Measurements from ENCODE around the gene TMC5.
A peak's percentile ranks its signal among the peaks of the same experiment; 100 is the strongest.

TMC5 gene

DNA sequence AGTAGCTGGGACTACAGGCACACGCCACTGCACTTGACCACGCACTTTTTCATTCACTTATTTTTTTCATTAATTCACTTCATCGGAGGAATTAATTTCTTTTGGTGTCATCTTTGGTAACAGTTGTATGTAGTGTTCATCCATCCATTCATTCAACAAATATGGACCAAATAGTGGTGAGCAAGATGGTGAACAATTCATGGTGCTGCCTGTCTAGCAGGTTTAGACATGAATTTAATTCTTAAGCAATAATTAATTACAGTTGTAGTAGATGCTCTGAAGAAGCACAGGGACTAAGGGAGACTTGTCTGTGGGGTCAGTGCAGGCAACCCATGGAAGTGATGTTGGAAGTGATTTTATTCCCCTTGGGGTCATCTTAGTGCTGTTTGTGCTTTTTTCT, 81.8 kb downstream of the TMC5 start:
- Histone ChIP-seq H3K9ac (ENCODE audit: insufficient read length) (no peak overlapping the region), H3K9me3 (ENCODE audit: low read depth, low read length) (no peaks in the 10 kb centered on the region), H3K27ac (no peak overlapping the region), H3K4me3 (no peak overlapping the region), H3K36me3 (ENCODE audit: insufficient read depth, low read length) (peaks cover 28% of the 10 kb centered on the region; the same call in 1 of the 2 replicates)
- no peak for TF ChIP-seq FOXP2 (optimal IDR thresholded peaks at IDR 0.05; ENCODE audit: control extremely low read depth, extremely low read length, insufficient read depth)
- TF ChIP-seq POLR2AphosphoS5 (IDR thresholded peaks at IDR 0.05; ENCODE audit: borderline replicate concordance, low read depth, low read length): no peak
- TF ChIP-seq EZH2 (IDR thresholded peaks at IDR 0.05): no peak
- no peak for DNase-seq (ENCODE audit: low read depth, low spot score)

DNA sequence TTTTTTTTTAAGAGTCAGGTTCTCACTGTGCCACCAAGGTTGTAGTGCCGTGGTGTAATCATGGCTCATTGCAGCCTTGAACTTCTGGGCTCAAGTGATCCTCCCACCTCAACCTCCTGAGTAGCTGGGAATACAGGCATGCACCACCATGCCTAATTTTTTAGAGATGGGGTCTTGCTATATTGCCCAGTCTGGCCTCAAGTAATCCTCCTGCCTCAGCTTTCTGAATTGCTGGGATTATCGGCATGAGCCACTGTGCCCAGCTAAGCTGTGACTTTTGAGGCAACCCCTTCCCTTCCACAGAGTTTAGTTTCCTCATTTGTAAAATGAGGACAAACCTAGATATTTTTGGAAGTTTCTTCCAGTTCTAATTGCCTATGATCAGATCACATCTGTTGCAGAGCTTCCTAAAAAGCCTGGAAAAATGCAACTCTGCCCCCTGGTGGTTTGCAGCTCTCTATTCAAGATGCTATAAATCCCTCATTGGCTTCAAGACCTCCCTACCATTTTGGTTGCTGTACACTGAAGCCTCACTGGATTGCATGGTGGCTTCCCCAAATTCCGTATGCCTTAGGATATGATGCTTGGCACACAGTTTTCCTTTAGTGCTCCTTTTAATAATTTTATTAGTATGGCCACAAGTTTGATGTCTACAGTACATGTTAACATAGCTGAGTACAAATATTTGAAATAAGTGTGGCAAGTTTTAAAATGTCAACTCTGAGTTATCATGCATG, 84.9 kb downstream of the TMC5 start:
- Histone ChIP-seq H3K4me3 (no peak overlapping the region), H3K27ac (no peak overlapping the region), H3K36me3 (ENCODE audit: insufficient read depth, low read length) (peaks cover 33% of the 10 kb centered on the region; the same call in 1 of the 2 replicates), H3K9ac (ENCODE audit: insufficient read length) (no peak overlapping the region), H3K9me3 (ENCODE audit: low read depth, low read length) (no peaks in the 10 kb centered on the region)
- no peak for TF ChIP-seq EZH2 (IDR thresholded peaks at IDR 0.05)
- no peak for TF ChIP-seq POLR2AphosphoS5 (IDR thresholded peaks at IDR 0.05; ENCODE audit: borderline replicate concordance, low read depth, low read length)
- no peak for TF ChIP-seq FOXP2 (optimal IDR thresholded peaks at IDR 0.05; ENCODE audit: control extremely low read depth, extremely low read length, insufficient read depth)
- DNase-seq (ENCODE audit: low read depth, low spot score): peak; percentile 73

- DNase-seq (ENCODE audit: low read depth, low spot score): no peak
- Histone ChIP-seq H3K9me3 (ENCODE audit: low read depth, low read length) (no peaks in the 10 kb centered on the region), H3K4me3 (no peak overlapping the region), H3K9ac (ENCODE audit: insufficient read length) (no peak overlapping the region), H3K27ac (no peak overlapping the region), H3K36me3 (ENCODE audit: insufficient read depth, low read length) (peaks cover 33% of the 10 kb centered on the region; the same call in 1 of the 2 replicates)
- no peak for TF ChIP-seq FOXP2 (optimal IDR thresholded peaks at IDR 0.05; ENCODE audit: control extremely low read depth, extremely low read length, insufficient read depth)
These were observed 85.9 kb downstream of the TMC5 start for GRCh38 chr16:19503461-19504075.

DNA sequence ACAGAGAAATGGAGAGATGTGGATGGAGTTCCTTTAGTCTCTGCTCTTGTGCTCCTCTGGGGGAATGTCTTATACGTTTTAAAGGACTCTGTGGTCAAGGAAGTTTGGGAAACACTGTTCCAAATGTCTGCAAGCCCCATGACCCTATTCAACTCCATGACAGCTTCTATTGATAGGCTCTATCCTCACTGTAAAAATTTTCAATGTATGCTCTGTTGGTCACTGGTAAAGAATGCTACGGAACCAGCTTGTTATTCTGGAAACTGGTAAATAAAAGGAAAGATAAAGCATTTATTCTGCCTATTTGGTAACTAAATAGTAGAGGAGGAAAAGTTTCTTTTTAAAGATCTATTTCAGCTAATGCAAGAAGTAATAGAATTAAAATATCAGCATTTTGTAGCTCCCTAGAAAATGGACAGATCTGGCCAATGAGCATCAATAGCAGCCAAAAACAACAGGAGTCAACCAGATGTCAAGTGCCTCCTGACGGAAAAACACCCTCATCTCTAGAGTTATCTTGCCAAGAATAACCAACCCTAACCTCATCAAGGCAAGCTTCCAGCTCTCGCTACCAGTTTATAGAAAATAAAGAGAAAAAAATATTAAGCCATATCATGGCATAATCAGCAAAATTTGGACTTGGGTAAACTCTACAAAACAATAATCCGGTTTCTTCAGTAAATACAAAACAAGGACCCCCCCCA, 88.1 kb downstream of the TMC5 start:
- no peak overlapping the region for H3K27ac ChIP-seq
- no peak overlapping the region for H3K4me3 ChIP-seq
- peaks cover 33% of the 10 kb centered on the region; the same call in 1 of the 2 replicates for H3K36me3 ChIP-seq (ENCODE audit: insufficient read depth, low read length)
- TF ChIP-seq EZH2 (IDR thresholded peaks at IDR 0.05): no peak
- TF ChIP-seq FOXP2 (optimal IDR thresholded peaks at IDR 0.05; ENCODE audit: control extremely low read depth, extremely low read length, insufficient read depth): no peak
- TF ChIP-seq POLR2AphosphoS5 (IDR thresholded peaks at IDR 0.05; ENCODE audit: borderline replicate concordance, low read depth, low read length): no peak
- H3K9ac ChIP-seq (ENCODE audit: insufficient read length): no peak overlapping the region
- DNase-seq (ENCODE audit: low read depth, low spot score): no peak
- H3K9me3 ChIP-seq (ENCODE audit: low read depth, low read length): no peaks in the 10 kb centered on the region

DNA sequence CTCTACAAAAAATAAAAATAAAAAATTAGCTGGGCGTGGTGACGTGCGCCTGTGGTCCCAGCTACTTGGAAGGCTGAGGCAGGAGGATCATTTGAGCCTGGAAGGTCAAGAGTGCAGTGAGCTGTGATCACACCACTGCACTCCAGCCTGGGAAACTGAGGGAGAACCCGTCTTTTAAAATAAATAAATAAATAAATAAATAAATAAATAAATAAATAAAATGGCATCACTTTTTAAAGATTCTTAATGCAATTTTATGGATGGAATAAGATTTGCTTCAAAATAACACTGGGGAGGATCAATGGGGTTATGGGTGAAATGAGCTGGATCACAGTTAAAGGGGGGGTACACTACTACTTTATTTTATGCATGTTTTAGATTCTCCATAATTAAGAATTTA, 89.3 kb downstream of the TMC5 start:
- peaks cover 27% of the 10 kb centered on the region; the same call in 1 of the 2 replicates for H3K36me3 ChIP-seq (ENCODE audit: insufficient read depth, low read length)

GRCh38 chr16:19507867-19508266, 90.2 kb downstream of the TMC5 start:
- Histone ChIP-seq H3K9me3 (ENCODE audit: low read depth, low read length) (no peaks in the 10 kb centered on the region), H3K9ac (ENCODE audit: insufficient read length) (no peak overlapping the region), H3K27ac (no peak overlapping the region), H3K36me3 (ENCODE audit: insufficient read depth, low read length) (peaks cover 26% of the 10 kb centered on the region), H3K4me3 (no peak overlapping the region)
- no peak for DNase-seq (ENCODE audit: low read depth, low spot score)
- TF ChIP-seq EZH2 (IDR thresholded peaks at IDR 0.05) (no peak), POLR2AphosphoS5 (IDR thresholded peaks at IDR 0.05; ENCODE audit: borderline replicate concordance, low read depth, low read length) (no peak), FOXP2 (optimal IDR thresholded peaks at IDR 0.05; ENCODE audit: control extremely low read depth, extremely low read length, insufficient read depth) (no peak)

More for the DNA sequence above, 89.3 kb downstream of the TMC5 start:
- no peak for DNase-seq (ENCODE audit: low read depth, low spot score)
- Histone ChIP-seq H3K9ac (ENCODE audit: insufficient read length) (no peak overlapping the region), H3K4me3 (no peak overlapping the region), H3K9me3 (ENCODE audit: low read depth, low read length) (no peaks in the 10 kb centered on the region), H3K27ac (no peak overlapping the region)
- no peak for TF ChIP-seq EZH2 (IDR thresholded peaks at IDR 0.05)
- no peak for TF ChIP-seq POLR2AphosphoS5 (IDR thresholded peaks at IDR 0.05; ENCODE audit: borderline replicate concordance, low read depth, low read length)
- no peak for TF ChIP-seq FOXP2 (optimal IDR thresholded peaks at IDR 0.05; ENCODE audit: control extremely low read depth, extremely low read length, insufficient read depth)

DNA sequence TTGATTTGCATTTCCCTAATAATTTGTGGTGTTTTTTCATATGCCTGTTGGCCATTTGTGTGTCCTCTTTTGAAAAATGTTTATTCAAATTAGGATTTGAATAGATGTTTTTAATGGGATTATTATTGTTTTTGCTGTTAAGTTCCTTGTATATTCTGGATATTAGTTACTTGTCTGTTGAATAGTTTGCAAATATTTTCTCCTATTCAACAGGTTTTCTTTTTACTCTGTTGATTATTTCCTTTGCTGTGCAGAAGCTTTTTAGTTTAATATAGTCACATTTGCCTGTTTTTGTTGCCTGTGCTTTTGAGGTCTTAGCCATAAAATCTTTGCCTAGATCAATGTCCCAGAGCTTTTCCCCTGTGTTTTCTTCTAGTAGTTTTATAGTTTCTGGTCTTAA, 94.6 kb downstream of the TMC5 start:
- no peak for TF ChIP-seq EZH2 (IDR thresholded peaks at IDR 0.05)
- TF ChIP-seq POLR2AphosphoS5 (IDR thresholded peaks at IDR 0.05; ENCODE audit: borderline replicate concordance, low read depth, low read length): no peak
- TF ChIP-seq FOXP2 (optimal IDR thresholded peaks at IDR 0.05; ENCODE audit: control extremely low read depth, extremely low read length, insufficient read depth): no peak
- no peak overlapping the region for H3K27ac ChIP-seq
- H3K36me3 ChIP-seq (ENCODE audit: insufficient read depth, low read length): peaks cover 52% of the 10 kb centered on the region
- DNase-seq (ENCODE audit: low read depth, low spot score): no peak
- H3K4me3 ChIP-seq: no peak overlapping the region
- H3K9me3 ChIP-seq (ENCODE audit: low read depth, low read length): no peaks in the 10 kb centered on the region
- H3K9ac ChIP-seq (ENCODE audit: insufficient read length): no peak overlapping the region

DNA sequence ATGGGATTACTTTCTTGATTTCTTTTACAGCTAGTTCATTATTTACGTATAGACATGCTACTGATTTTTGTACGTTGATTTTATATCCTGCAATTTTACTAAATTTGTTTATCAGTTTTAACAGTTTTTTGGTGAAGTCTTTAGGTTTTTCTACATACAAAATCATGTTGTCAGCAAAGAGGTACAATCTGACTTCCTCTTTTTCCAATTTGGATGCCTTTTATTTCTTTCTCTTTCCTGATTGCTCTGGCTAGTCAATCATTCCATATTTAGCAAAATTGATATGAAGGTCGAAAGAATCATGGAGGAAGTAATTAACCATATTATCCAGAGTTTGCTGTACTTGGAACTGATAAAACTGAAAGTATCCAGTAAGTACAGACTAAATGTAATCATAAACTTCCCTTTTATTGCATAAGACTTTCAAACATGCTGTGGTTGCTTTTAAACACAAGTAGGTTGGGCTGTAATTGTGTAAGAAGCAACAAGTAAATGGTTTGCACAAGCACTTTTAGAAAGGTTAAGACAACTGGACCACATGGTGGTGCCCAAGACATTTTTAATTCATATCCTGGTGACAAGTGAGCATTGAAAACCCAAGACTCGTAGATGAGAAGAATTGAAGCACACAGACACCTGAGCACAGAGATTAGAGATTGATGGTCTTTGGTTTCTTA, 95.8 kb downstream of the TMC5 start:
- no peaks in the 10 kb centered on the region for H3K9me3 ChIP-seq (ENCODE audit: low read depth, low read length)
- H3K36me3 ChIP-seq (ENCODE audit: insufficient read depth, low read length): peaks cover 55% of the 10 kb centered on the region
- H3K27ac ChIP-seq: no peak overlapping the region
- TF ChIP-seq POLR2AphosphoS5 (IDR thresholded peaks at IDR 0.05; ENCODE audit: borderline replicate concordance, low read depth, low read length) (no peak), FOXP2 (optimal IDR thresholded peaks at IDR 0.05; ENCODE audit: control extremely low read depth, extremely low read length, insufficient read depth) (no peak)
- H3K4me3 ChIP-seq: no peak overlapping the region
- H3K9ac ChIP-seq (ENCODE audit: insufficient read length): no peak overlapping the region
- DNase-seq (ENCODE audit: low read depth, low spot score): no peak
